Erythroblast (primary cell): ENCODE measurements around the gene PLEKHA5.

Source experiments
- GATA1 ChIP-seq: IDR thresholded peaks from 2 replicates; pipeline ENCODE4 v1.6.1; 2011; ENCODE audit warnings: low read depth, mild to moderate bottlenecking, control low read depth, low read length, moderate library complexity
- POLR2A ChIP-seq: IDR thresholded peaks from 2 replicates; pipeline ENCODE4 v1.6.1; 2011; ENCODE audit warnings: mild to moderate bottlenecking, low read length

DNA sequence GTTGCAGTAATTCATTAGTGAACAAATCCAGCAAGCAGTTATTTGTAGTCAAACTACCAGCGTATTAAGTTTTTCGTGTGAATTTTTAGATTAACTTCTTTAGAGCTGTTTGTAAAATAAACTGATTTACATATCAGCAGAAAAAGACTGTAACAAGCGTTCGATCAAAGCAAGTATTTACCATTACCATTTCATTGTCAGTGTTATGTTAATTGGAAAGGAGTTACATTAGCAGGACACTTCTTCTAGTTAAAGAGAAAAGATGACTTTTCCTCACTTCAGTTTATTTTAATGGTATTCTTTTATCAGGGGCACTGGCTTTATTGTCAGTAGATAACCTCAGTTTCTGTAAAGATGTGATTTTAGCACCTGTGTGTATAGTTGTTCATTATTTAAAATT is 158.6 kb downstream of the PLEKHA5 start:
- no peak for TF ChIP-seq POLR2A
- no peak for TF ChIP-seq GATA1
